Trophoblast cell (in vitro differentiated cells and primary cell): ENCODE data around the gene C18orf32.

ENCODE experiments used
- DNase-seq, 2 donors: peaks; one replicate each; pipeline ENCODE4 v3.0.0-alpha.2; 2016
- H2AFZ ChIP-seq: 2 replicates; pipeline ENCODE4 v1.6.1; 2013; ENCODE audit warnings: low read length, moderate library complexity, mild to moderate bottlenecking; ENCODE audit not compliant: insufficient read depth, poor library complexity
- H2AK5ac ChIP-seq: 2 replicates; pipeline ENCODE4 v1.6.1; 2013; ENCODE audit warnings: mild to moderate bottlenecking, low read length
- H2BK120ac ChIP-seq: 2 replicates; pipeline ENCODE4 v1.6.1; 2013; ENCODE audit warnings: low read length, mild to moderate bottlenecking, moderate library complexity; ENCODE audit not compliant: insufficient read depth, poor library complexity
- H2BK12ac ChIP-seq: 2 replicates; pipeline ENCODE4 v1.6.1; 2013; ENCODE audit warnings: mild to moderate bottlenecking, low read length, moderate library complexity
- H2BK5ac ChIP-seq: 2 replicates; pipeline ENCODE4 v1.6.1; 2013; ENCODE audit warnings: low read length, low read depth, moderate library complexity, mild to moderate bottlenecking; ENCODE audit not compliant: poor library complexity
- H3K14ac ChIP-seq: 2 replicates; pipeline ENCODE4 v1.6.1; 2013; ENCODE audit warnings: mild to moderate bottlenecking, low read length
- H3K18ac ChIP-seq: 2 replicates; pipeline ENCODE4 v1.6.1; 2013; ENCODE audit warnings: mild to moderate bottlenecking, low read length
- H3K23ac ChIP-seq: 2 replicates; pipeline ENCODE4 v1.6.1; 2013; ENCODE audit warnings: low read length
- H3K27ac ChIP-seq: 2 replicates; pipeline ENCODE4 v1.5.1; 2013; ENCODE audit warnings: low read depth, mild to moderate bottlenecking, inconsistent platforms, low read length, moderate library complexity
- H3K27me3 ChIP-seq: 2 replicates; pipeline ENCODE4 v1.6.1; 2013; ENCODE audit warnings: inconsistent platforms, mild to moderate bottlenecking, low read length, moderate library complexity; ENCODE audit not compliant: insufficient read depth
- H3K36me3 ChIP-seq, 2 experiments: 1 replicate in 1 of 2; 2 replicates in 1 of 2; pipeline ENCODE4 v1.6.1; 2013; ENCODE audit warnings: low read length in 2 of 2, mild to moderate bottlenecking in 2 of 2, moderate library complexity in 1 of 2; ENCODE audit not compliant: insufficient read depth in 2 of 2, control insufficient read depth in 1 of 2
- H3K4ac ChIP-seq: 2 replicates; pipeline ENCODE4 v1.6.1; 2013; ENCODE audit warnings: low read depth, mild to moderate bottlenecking, low read length, moderate library complexity
- H3K4me1 ChIP-seq, 2 experiments: 1 replicate in 1 of 2; 2 replicates in 1 of 2; pipeline ENCODE4 v1.6.1; 2013; ENCODE audit warnings: low read length in 2 of 2, mild to moderate bottlenecking in 2 of 2, moderate library complexity in 1 of 2; ENCODE audit not compliant: insufficient read depth in 2 of 2, control insufficient read depth in 1 of 2
- H3K4me2 ChIP-seq: 2 replicates; pipeline ENCODE4 v1.6.1; 2013; ENCODE audit warnings: inconsistent platforms, mild to moderate bottlenecking, low read length, moderate library complexity
- H3K4me3 ChIP-seq: 2 replicates; pipeline ENCODE4 v1.5.1; 2013; ENCODE audit warnings: mild to moderate bottlenecking, low read depth, low read length, inconsistent platforms
- H3K79me1 ChIP-seq: one replicate; pipeline ENCODE4 v1.6.1; 2013; ENCODE audit warnings: low read length
- H3K79me2 ChIP-seq: 2 replicates; pipeline ENCODE4 v1.6.1; 2013; ENCODE audit warnings: low read length, mild to moderate bottlenecking; ENCODE audit not compliant: control insufficient read depth, insufficient read depth, poor library complexity
- H3K9ac ChIP-seq: 2 replicates; pipeline ENCODE4 v1.6.1; 2013; ENCODE audit warnings: mild to moderate bottlenecking, low read length
- H3K9me3 ChIP-seq: 2 replicates; pipeline ENCODE4 v1.6.1; 2013; ENCODE audit warnings: low read depth, mild to moderate bottlenecking, control low read depth, inconsistent platforms, low read length; ENCODE audit not compliant: insufficient read depth
- H4K12ac ChIP-seq: 2 replicates; pipeline ENCODE4 v1.6.1; 2013; ENCODE audit warnings: low read depth, mild to moderate bottlenecking, low read length, moderate library complexity
- H4K8ac ChIP-seq: 2 replicates; pipeline ENCODE4 v1.6.1; 2013; ENCODE audit warnings: low read depth, mild to moderate bottlenecking, low read length, moderate library complexity
- H4K91ac ChIP-seq: one replicate; pipeline ENCODE4 v1.6.1; 2013; ENCODE audit warnings: low read depth, mild to moderate bottlenecking, low read length, moderate library complexity
- WGBS: extraction: QIAGEN DNeasy Blood & Tissue Kit; methylation state at CpG from one replicate; pipeline ENCODE4 v1.1.7; 2013; ENCODE audit warnings: missing lambda C conversion rate; ENCODE audit not compliant: insufficient read length, insufficient coverage; ENCODE audit errors: extremely low coverage; 5-methylcytosine and 5-hydroxymethylcytosine counted together

The C18orf32 gene

GRCh38 chr18:49444581-49444980, 42.5 kb downstream of the C18orf32 start:
- DNase-seq, result no peak
- Histone ChIP-seq H3K27me3 (no peaks in the 10 kb centered on the region), H3K36me3 (no peaks in the 10 kb centered on the region), H3K23ac (no peak overlapping the region), H4K91ac (no peak overlapping the region), H2BK12ac (no peak overlapping the region), H3K4me3 (no peak overlapping the region), H3K4me2 (no peak overlapping the region), H2BK5ac (no peak overlapping the region), H4K8ac (no peak overlapping the region), H3K9ac (no peak overlapping the region), H3K14ac (no peak overlapping the region), H2AK5ac (no peak overlapping the region), H3K4me1 (no peaks in the 10 kb centered on the region), H2BK120ac (no peak overlapping the region), H3K4ac (no peak overlapping the region), H3K79me1 (no peaks in the 10 kb centered on the region), H4K12ac (no peak overlapping the region), H3K18ac (no peak overlapping the region), H3K79me2 (no peaks in the 10 kb centered on the region), H3K27ac (no peak overlapping the region), H2AFZ (no peak overlapping the region), H3K9me3 (no peaks in the 10 kb centered on the region)
- WGBS, result no CpG with 5 or more reads among the region's 3 CpGs

- Histone ChIP-seq H3K36me3 (no peaks in the 10 kb centered on the region), H3K4ac (no peak overlapping the region), H3K18ac (no peak overlapping the region), H3K14ac (no peak overlapping the region), H3K9ac (no peak overlapping the region), H2AFZ (no peak overlapping the region), H2AK5ac (no peak overlapping the region), H4K12ac (no peak overlapping the region), H4K8ac (no peak overlapping the region), H3K27ac (no peak overlapping the region), H2BK12ac (no peak overlapping the region), H3K79me2 (no peaks in the 10 kb centered on the region), H2BK5ac (no peak overlapping the region), H2BK120ac (no peak overlapping the region), H3K23ac (no peak overlapping the region), H3K4me3 (no peak overlapping the region), H3K4me2 (no peak overlapping the region), H3K9me3 (no peaks in the 10 kb centered on the region), H3K27me3 (no peaks in the 10 kb centered on the region), H3K4me1 (no peaks in the 10 kb centered on the region), H4K91ac (no peak overlapping the region), H3K79me1 (no peaks in the 10 kb centered on the region)
- no peak for DNase-seq
- WGBS, result no CpG with 5 or more reads among the region's 2 CpGs
These were observed 43.2 kb downstream of the C18orf32 start for GRCh38 chr18:49443837-49444236.

- Histone ChIP-seq H3K4me1 (no peaks in the 10 kb centered on the region), H3K27me3 (no peaks in the 10 kb centered on the region), H4K91ac (no peak overlapping the region), H2BK5ac (no peak overlapping the region), H3K14ac (no peak overlapping the region), H2BK12ac (no peak overlapping the region), H3K79me1 (no peaks in the 10 kb centered on the region), H2AK5ac (no peak overlapping the region), H2AFZ (no peak overlapping the region), H3K23ac (no peak overlapping the region), H3K4me2 (no peak overlapping the region), H3K79me2 (no peaks in the 10 kb centered on the region), H3K4me3 (no peak overlapping the region), H3K4ac (no peak overlapping the region), H3K9me3 (no peaks in the 10 kb centered on the region), H2BK120ac (no peak overlapping the region), H4K12ac (no peak overlapping the region), H3K27ac (no peak overlapping the region), H3K36me3 (no peaks in the 10 kb centered on the region), H3K18ac (no peak overlapping the region), H4K8ac (no peak overlapping the region), H3K9ac (no peak overlapping the region)
- WGBS, result no CpG with 5 or more reads among the region's 7 CpGs
- no peak for DNase-seq
These were observed 45.6 kb downstream of the C18orf32 start for GRCh38 chr18:49441338-49441938.

- no peak overlapping the region for H3K9ac ChIP-seq
- no peak overlapping the region for H2BK5ac ChIP-seq
- no peak overlapping the region for H4K12ac ChIP-seq
- H4K8ac ChIP-seq, result no peak overlapping the region
- no peak overlapping the region for H4K91ac ChIP-seq
- H3K4me2 ChIP-seq, result no peak overlapping the region
- DNase-seq, result no peak
- H3K23ac ChIP-seq, result no peak overlapping the region
- H3K4me1 ChIP-seq, result peaks cover 0 to 2% of the 10 kb centered on the region in 2 experiments
- H2AFZ ChIP-seq, result no peak overlapping the region
- WGBS, result no CpG with 5 or more reads among the region's 1 CpG
- H3K27me3 ChIP-seq, result no peaks in the 10 kb centered on the region
- no peak overlapping the region for H3K4me3 ChIP-seq
- H3K36me3 ChIP-seq, result no peaks in the 10 kb centered on the region
- H2BK120ac ChIP-seq, result no peak overlapping the region
- H3K79me2 ChIP-seq, result no peaks in the 10 kb centered on the region
- no peak overlapping the region for H3K18ac ChIP-seq
- H3K27ac ChIP-seq, result no peak overlapping the region
- H3K79me1 ChIP-seq, result no peaks in the 10 kb centered on the region
- H3K14ac ChIP-seq, result no peak overlapping the region
- no peak overlapping the region for H3K4ac ChIP-seq
- no peak overlapping the region for H2BK12ac ChIP-seq
- H3K9me3 ChIP-seq, result no peaks in the 10 kb centered on the region
- no peak overlapping the region for H2AK5ac ChIP-seq
These were observed 51.9 kb downstream of the C18orf32 start for GRCh38 chr18:49435170-49435569.
